H1 (cell line): Measurements from ENCODE around the gene RASGRP3. TPM values are rescaled to one million over a fixed set of nuclear protein-coding genes. Genes with fewer than 3 reads are reported as not detected.

Experiments
- CTCF ChIA-PET: fragments of 300-600 bp; sonication (Branson Sonifier 250); formaldehyde crosslinking; loops from one replicate; lab custom pipeline; 2021; ENCODE audit not compliant: partially characterized antibody; lab: Charles Lee
- POLR2A ChIA-PET: fragments of 300-600 bp; sonication (Branson Sonifier 250); formaldehyde crosslinking; loops from one replicate; lab custom pipeline; 2021; ENCODE audit warnings: inconsistent platforms; ENCODE audit not compliant: partially characterized antibody; lab: Charles Lee
- DNase-seq, 2 experiments: peaks; one replicate each; pipeline versions ENCODE4 v3.0.0 to v3.0.0-alpha.2; 2010 to 2022; ENCODE audit warnings: low spot score in 2 of 2, low read depth in 1 of 2, mixed read lengths in 1 of 2
- FAIRE-seq: peaks from 2 replicates; lab custom pipeline; 2011; peaks lifted over from hg19 to GRCh38; lab: Jason Lieb, UNC
- H2AFZ ChIP-seq: 2 replicates; pipeline ENCODE4 v1.8.1; 2012; ENCODE audit warnings: low read length, inconsistent platforms
- H2AK5ac ChIP-seq: 2 replicates; pipeline ENCODE4 v1.6.1; 2013; ENCODE audit warnings: low read depth, low read length
- H2BK120ac ChIP-seq: replicated peaks from 2 replicates; pipeline ENCODE3; 2013; ENCODE audit warnings: low read depth, low read length, inconsistent platforms
- H2BK12ac ChIP-seq: 2 replicates; pipeline ENCODE4 v1.6.1; 2013; ENCODE audit warnings: low read depth, low read length
- H2BK15ac ChIP-seq: 2 replicates; pipeline ENCODE4 v1.6.1; 2013; ENCODE audit warnings: low read length
- H2BK20ac ChIP-seq: 2 replicates; pipeline ENCODE4 v1.6.1; 2013; ENCODE audit warnings: low read length
- H2BK5ac ChIP-seq: 2 replicates; pipeline ENCODE4 v1.6.1; 2013; ENCODE audit warnings: low read depth, low read length
- H3K14ac ChIP-seq: 2 replicates; pipeline ENCODE4 v1.6.1; 2013; ENCODE audit warnings: inconsistent platforms; ENCODE audit not compliant: insufficient read length
- H3K18ac ChIP-seq: 2 replicates; pipeline ENCODE4 v1.6.1; 2013; ENCODE audit warnings: low read length; ENCODE audit errors: extremely low read depth
- H3K23ac ChIP-seq: 2 replicates; pipeline ENCODE4 v1.6.1; 2013; ENCODE audit warnings: inconsistent platforms; ENCODE audit not compliant: insufficient read length
- H3K23me2 ChIP-seq: 2 replicates; pipeline ENCODE4 v1.6.1; 2013; ENCODE audit warnings: low read depth, low read length
- H3K27ac ChIP-seq: 2 replicates; pipeline ENCODE4 v1.6.1; 2011; ENCODE audit warnings: low read depth, low read length, inconsistent platforms
- H3K27me3 ChIP-seq, 4 experiments: replicated peaks in 1 of 4; 1 replicate in 1 of 4; 2 replicates in 3 of 4; pipeline versions ENCODE4 v1.6.1 to v1.8.1; 2011 to 2013; ENCODE audit warnings: low read length in 3 of 4, mild to moderate bottlenecking in 3 of 4, inconsistent platforms in 2 of 4, mixed read lengths in 2 of 4, moderate library complexity in 1 of 4; ENCODE audit not compliant: control insufficient read depth in 3 of 4, insufficient read depth in 3 of 4; ENCODE audit errors: extremely low read depth in 1 of 4
- H3K36me3 ChIP-seq, 4 experiments: 2 replicates each; pipeline versions ENCODE4 v1.6.1 to v1.8.1; 2011 to 2013; ENCODE audit warnings: mild to moderate bottlenecking in 4 of 4, low read length in 3 of 4, moderate library complexity in 2 of 4, control low read depth in 1 of 4, inconsistent platforms in 1 of 4; ENCODE audit not compliant: insufficient read depth in 4 of 4, control insufficient read depth in 2 of 4
- H3K4ac ChIP-seq: replicated peaks from 2 replicates; pipeline ENCODE3; 2013; ENCODE audit warnings: low read length, low read depth, mixed read lengths, inconsistent platforms; ENCODE audit not compliant: insufficient read length
- H3K4me1 ChIP-seq, 4 experiments: replicated peaks in 1 of 4; 1 replicate in 1 of 4; 2 replicates in 3 of 4; pipeline versions ENCODE4 v1.6.1 to v1.8.1; 2011 to 2013; ENCODE audit warnings: low read length in 3 of 4, inconsistent platforms in 2 of 4, mixed read lengths in 1 of 4; ENCODE audit not compliant: insufficient read depth in 4 of 4, control insufficient read depth in 3 of 4
- H3K4me2 ChIP-seq, 2 experiments: 2 replicates each; pipeline versions ENCODE4 v1.6.1 to v1.8.1; 2011 to 2013; ENCODE audit warnings: low read depth in 2 of 2, low read length in 2 of 2, control low read depth in 1 of 2, inconsistent platforms in 1 of 2, mild to moderate bottlenecking in 1 of 2; ENCODE audit not compliant: insufficient read depth in 1 of 2
- H3K4me3 ChIP-seq, 4 experiments: fragments of 200-600, 300-600 bp in 1 of 4; sonication (generic), shearing (Covaris generic), sonication (Bioruptor Twin) in 1 of 4; 2 replicates each; pipeline versions ENCODE4 v1.5.1 to v1.8.1; 2011 to 2016; ENCODE audit warnings: low read length in 4 of 4, low read depth in 3 of 4, control low read depth in 2 of 4, inconsistent platforms in 2 of 4, mild to moderate bottlenecking in 2 of 4, mixed read lengths in 1 of 4, moderate library complexity in 1 of 4; ENCODE audit not compliant: insufficient read depth in 2 of 4; ENCODE audit errors: extremely low read depth in 1 of 4
- H3K56ac ChIP-seq: replicated peaks from 2 replicates; pipeline ENCODE3; 2013; ENCODE audit warnings: low read depth, mild to moderate bottlenecking, mixed read lengths, low read length, inconsistent platforms; ENCODE audit not compliant: insufficient read length
- H3K79me1 ChIP-seq: 2 replicates; pipeline ENCODE4 v1.6.1; 2013; ENCODE audit warnings: low read depth, low read length, control low read depth
- H3K79me2 ChIP-seq, 2 experiments: 2 replicates each; pipeline versions ENCODE4 v1.6.1 to v1.8.1; 2012 to 2013; ENCODE audit warnings: low read length in 2 of 2, mild to moderate bottlenecking in 2 of 2, inconsistent platforms in 1 of 2; ENCODE audit not compliant: insufficient read depth in 2 of 2, control insufficient read depth in 1 of 2
- H3K9ac ChIP-seq, 4 experiments: replicated peaks in 1 of 4; 1 replicate in 1 of 4; 2 replicates in 3 of 4; pipeline versions ENCODE4 v1.6.1 to v1.8.1; 2011 to 2013; ENCODE audit warnings: low read depth in 3 of 4, low read length in 3 of 4, control low read depth in 2 of 4, mild to moderate bottlenecking in 2 of 4, moderate library complexity in 2 of 4, inconsistent platforms in 1 of 4; ENCODE audit errors: extremely low read depth in 1 of 4
- H3K9me3 ChIP-seq, 2 experiments: 2 replicates each; pipeline versions ENCODE4 v1.6.1 to v1.8.1; 2012 to 2013; ENCODE audit warnings: mild to moderate bottlenecking in 2 of 2, moderate library complexity in 2 of 2, control low read depth in 1 of 2, inconsistent platforms in 1 of 2, low read depth in 1 of 2, low read length in 1 of 2, mixed read lengths in 1 of 2; ENCODE audit not compliant: insufficient read depth in 2 of 2
- H4K20me1 ChIP-seq, 2 experiments: replicated peaks in 1 of 2; 2 replicates each; pipeline versions ENCODE3 to v1.8.1; 2011 to 2013; ENCODE audit warnings: inconsistent platforms in 2 of 2, low read length in 2 of 2, mild to moderate bottlenecking in 1 of 2; ENCODE audit not compliant: insufficient read depth in 2 of 2, control insufficient read depth in 1 of 2
- H4K5ac ChIP-seq: 2 replicates; pipeline ENCODE4 v1.6.1; 2013; ENCODE audit warnings: low read length, low read depth, mixed read lengths, inconsistent platforms; ENCODE audit not compliant: insufficient read length
- H4K8ac ChIP-seq: 2 replicates; pipeline ENCODE4 v1.8.0; 2013; ENCODE audit warnings: mild to moderate bottlenecking, moderate library complexity, low read length, inconsistent platforms; ENCODE audit not compliant: insufficient read depth; ENCODE audit errors: extremely low read depth
- H4K91ac ChIP-seq: replicated peaks from 2 replicates; pipeline ENCODE3; 2013; ENCODE audit warnings: low read length, mixed read lengths, inconsistent platforms; ENCODE audit not compliant: insufficient read length
- BACH1 ChIP-seq: IDR thresholded peaks from 2 replicates; pipeline ENCODE4 v1.6.1; 2012; ENCODE audit warnings: low read length, improper control_type of control experiment
- BRCA1 ChIP-seq: IDR thresholded peaks from 2 replicates; pipeline ENCODE4 v1.6.1; 2012; ENCODE audit warnings: low read depth, low read length, improper control_type of control experiment
- CEBPB ChIP-seq: IDR thresholded peaks from 2 replicates; pipeline ENCODE4 v1.6.1; 2012; ENCODE audit warnings: low read depth, low read length
- FOSL1 ChIP-seq: IDR thresholded peaks from 2 replicates; pipeline ENCODE4 v1.6.1; 2011; ENCODE audit warnings: mild to moderate bottlenecking, low read depth, low read length, moderate library complexity; ENCODE audit not compliant: insufficient read depth
- HDAC2 ChIP-seq, 2 experiments: fragments of 300-600 bp in 1 of 2; sonication (generic) in 1 of 2; IDR thresholded peaks; 2 replicates each; pipeline ENCODE4 v1.6.1; 2011 to 2012; ENCODE audit warnings: low read depth in 2 of 2, low read length in 2 of 2, mild to moderate bottlenecking in 2 of 2, moderate library complexity in 2 of 2, borderline replicate concordance in 1 of 2, inconsistent platforms in 1 of 2
- HDAC6 ChIP-seq: IDR thresholded peaks from one replicate; pipeline ENCODE4 v1.7.1; 2012; ENCODE audit warnings: low read depth, mild to moderate bottlenecking, inconsistent platforms, low read length, moderate library complexity
- NRF1 ChIP-seq: IDR thresholded peaks from 2 replicates; pipeline ENCODE4 v1.6.1; 2011; ENCODE audit warnings: mild to moderate bottlenecking, low read depth, low read length, improper control_type of control experiment
- RBBP5 ChIP-seq: IDR thresholded peaks from 2 replicates; pipeline ENCODE4 v1.7.1; 2012; ENCODE audit warnings: low read depth, mild to moderate bottlenecking, inconsistent platforms, low read length, moderate library complexity, borderline replicate concordance
- RNF2 ChIP-seq: fragments of 200-900, 300-1000 bp; sonication (generic); IDR thresholded peaks from 2 replicates; pipeline ENCODE4 v1.7.1; 2016; ENCODE audit warnings: borderline replicate concordance, low read depth, mild to moderate bottlenecking, antibody characterized with exemption, low read length; ENCODE audit not compliant: poor library complexity, severe bottlenecking; ENCODE audit errors: missing control alignments
- RXRA ChIP-seq: IDR thresholded peaks from 2 replicates; pipeline ENCODE4 v1.6.1; 2011; ENCODE audit warnings: low read depth, mild to moderate bottlenecking, low read length, moderate library complexity; ENCODE audit not compliant: insufficient read depth
- WGBS, 2 experiments: shearing (Covaris generic) in 1 of 2; methylation state at CpG; one replicate each; pipeline versions ENCODE4 v1.1.6 to v1.1.7; 2013 to 2015; ENCODE audit warnings: low lambda C conversion rate in 2 of 2, mixed read lengths in 2 of 2, inconsistent platforms in 1 of 2, low coverage in 1 of 2, missing lambda C conversion rate in 1 of 2; ENCODE audit not compliant: insufficient replicate concordance in 2 of 2, insufficient coverage in 1 of 2, insufficient read length in 1 of 2; ENCODE audit errors: extremely low coverage in 1 of 2, missing lambda C conversion rate in 1 of 2; 5-methylcytosine and 5-hydroxymethylcytosine counted together
- polyA plus RNA-seq, 7 experiments: library from polyadenylated mRNA; depleted of rRNA in 3 of 7; stranded (reverse) in 5 of 7; unstranded in 2 of 7; fragments of >200 nt in 5 of 7; fragments of 200-250 nt in 2 of 7; gene quantifications; 1 replicate in 5 of 7; 2 replicates in 1 of 7; 4 replicates in 1 of 7; pipeline versions ENCODE4 v1.2.1 to v1.2.3, GENCODE V29; 2011 to 2013; ENCODE audit warnings: missing spikeins in 2 of 7, mixed read lengths in 2 of 7
- total RNA-seq: library from RNA; stranded (reverse); fragmentation: NEBNext Ultra II Directional; extraction: Animal tissue kit (Norgen Biotek cat#: 25700); gene quantifications from 2 replicates; pipeline ENCODE4 v1.2.1, GENCODE V29; 2021
- TF ChIP-seq, protein P1 (sequence below): IDR thresholded peaks from 2 replicates; pipeline ENCODE4 v1.6.1; 2011; ENCODE audit warnings: low read depth, mild to moderate bottlenecking, low read length; ENCODE audit not compliant: insufficient read depth

Gene RASGRP3
- total and polyA plus RNA-seq, 2 of the 8 experiments (the other 6 are each of a cell fraction or from before 2014, with no cell fraction given): 0.06 TPM; not detected in 1

DNA sequence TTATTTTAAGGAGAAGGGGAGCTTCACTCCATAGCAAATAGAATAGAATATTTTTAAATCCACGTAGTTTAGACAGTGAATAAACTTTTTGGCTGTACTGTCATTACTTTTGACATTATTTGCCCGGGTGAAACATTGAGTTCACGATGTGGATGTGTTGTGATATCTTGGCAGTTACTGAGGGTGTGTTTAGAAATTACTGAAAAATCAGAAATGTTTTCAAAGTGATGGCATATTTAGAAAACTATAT is 123.4 kb downstream of the RASGRP3 start:
- WGBS, 2 experiments: 54% methylated on average over 3 of the region's 3 CpGs; no CpG with 5 or more reads in 1 of the 2 experiments
- H3K27me3 ChIP-seq: no peaks in the 10 kb centered on the region
- no peak overlapping the region for H4K5ac ChIP-seq
- no peak overlapping the region for H2BK12ac ChIP-seq
- DNase-seq (no peak), FAIRE-seq (no peak)
- no peak overlapping the region for H3K23ac ChIP-seq
- peaks cover 0 to 56% of the 10 kb centered on the region in 2 experiments; a peak in 2 of 4 replicates for H3K79me2 ChIP-seq
- no peak overlapping the region for H2BK20ac ChIP-seq
- no peak overlapping the region for H2AFZ ChIP-seq
- H2AK5ac ChIP-seq: no peak overlapping the region
- no peak overlapping the region for H3K14ac ChIP-seq
- ChIA-PET POLR2A (interaction anchor here (1.0 to 1.9 kb wide), 7 partner anchors 8 to 58 kb away, joined by 3 to 10 read pairs (median 3); no protein-coding TSS in a partner anchor), CTCF (interaction anchor here (0.8 to 2.1 kb wide), 4 partner anchors 16 to 386 kb away, joined by 3 to 9 read pairs (median 3); no protein-coding TSS in a partner anchor)
- H3K23me2 ChIP-seq: peaks cover 10% of the 10 kb centered on the region
- peak overlapping the region in 2 of 4 experiments; percentile 52 to 67; a peak in 3 of 7 replicates for H3K9ac ChIP-seq
- H3K4ac ChIP-seq: no peak overlapping the region
- H3K4me2 ChIP-seq: peak overlapping the region; percentile 85 to 94
- no peak overlapping the region for H3K56ac ChIP-seq
- no peak overlapping the region for H4K91ac ChIP-seq
- no peak overlapping the region for H3K27ac ChIP-seq
- H3K4me1 ChIP-seq: peaks cover 2 to 17% (median 11%) of the 10 kb centered on the region in 4 experiments
- no peak overlapping the region for H2BK120ac ChIP-seq
- no peaks in the 10 kb centered on the region for H3K9me3 ChIP-seq
- no peaks in the 10 kb centered on the region; the same call in 1 of the 2 replicates for H3K79me1 ChIP-seq
- H3K18ac ChIP-seq: no peak overlapping the region
- no peak overlapping the region for H2BK5ac ChIP-seq
- no peak overlapping the region for H2BK15ac ChIP-seq
- no peaks in the 10 kb centered on the region for H4K20me1 ChIP-seq
- no peak overlapping the region for H4K8ac ChIP-seq
- H3K4me3 ChIP-seq: peak overlapping the region; percentile 78 to 84 (median 82)
- TF ChIP-seq RXRA (no peak), CEBPB (no peak), HDAC6 (no peak), BRCA1 (no peak), RNF2 (no peak), FOSL1 (no peak), RBBP5 (no peak), BACH1 (no peak), HDAC2 (IDR thresholded peaks at IDR 0.05; ENCODE audit: borderline replicate concordance in 1 of 2, low read depth in 2 of 2, low read length in 2 of 2) (no peak), NRF1 (no peak)
- TF ChIP-seq, protein P1, sequence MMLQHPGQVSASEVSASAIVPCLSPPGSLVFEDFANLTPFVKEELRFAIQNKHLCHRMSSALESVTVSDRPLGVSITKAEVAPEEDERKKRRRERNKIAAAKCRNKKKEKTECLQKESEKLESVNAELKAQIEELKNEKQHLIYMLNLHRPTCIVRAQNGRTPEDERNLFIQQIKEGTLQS: no peak
- TF ChIP-seq, all 59 proteins: peak for 0
- H3K36me3 ChIP-seq: peaks cover 0 to 6% (median 0%) of the 10 kb centered on the region in 4 experiments; a peak in 2 of 8 replicates
